Thyroid gland (tissue), 4 donors: ENCODE results near the gene HEXD.

ENCODE experiments used
- POLR2A ChIP-seq, 2 donors: fragments of 450-650 bp; IDR thresholded peaks; one replicate each; pipeline ENCODE4 v1.6.1; 2017; ENCODE audit warnings: antibody characterized with exemption in 2 of 2, mild to moderate bottlenecking in 2 of 2, moderate library complexity in 1 of 2
- TF ChIP-seq, protein P1 (sequence below), 6 experiments: fragments of 200-600 bp in 3 of 6; fragments of 450-650 bp in 3 of 6; sonication (generic) in 3 of 6; IDR thresholded peaks; one replicate each; pipeline ENCODE4 v1.5.1; 2016 to 2019; ENCODE audit warnings: antibody characterized with exemption in 6 of 6, mild to moderate bottlenecking in 2 of 6, inconsistent platforms in 1 of 6, moderate library complexity in 1 of 6

DNA sequence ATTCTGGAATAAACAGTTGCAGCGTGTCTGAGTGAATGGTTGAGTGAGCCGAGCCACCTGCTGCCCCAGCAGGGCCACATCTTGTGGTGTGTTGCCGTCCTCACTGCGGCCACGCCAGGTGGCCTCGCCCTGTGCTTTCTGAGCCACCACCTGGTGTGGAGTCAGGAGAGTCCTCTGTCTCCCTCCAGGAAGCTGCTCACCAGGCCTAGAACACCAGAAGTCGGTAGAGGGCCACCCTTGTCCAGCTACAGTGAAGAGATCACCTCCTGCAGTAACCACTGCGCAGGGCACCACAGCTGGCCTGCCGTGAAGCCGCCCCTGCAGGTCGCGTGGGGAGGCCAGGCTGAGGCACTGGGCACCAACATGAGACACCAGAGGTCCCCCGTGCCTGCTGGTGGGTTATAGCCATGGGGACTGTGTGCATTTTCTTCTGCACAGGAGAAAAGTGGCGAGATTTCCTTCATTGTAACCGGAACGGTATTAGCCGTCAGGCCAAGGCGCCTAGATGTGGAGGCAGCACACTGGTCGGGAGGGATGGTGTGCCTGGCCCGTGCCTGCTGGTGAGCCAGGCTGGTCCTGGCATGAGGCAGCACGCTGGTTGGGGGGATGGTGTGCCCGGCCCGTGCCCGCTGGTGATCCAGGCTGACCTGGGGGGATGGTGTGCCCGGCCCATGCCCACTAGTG lies 72.5 kb downstream of the HEXD start:
- TF ChIP-seq POLR2A (IDR thresholded peaks at IDR 0.05) = no peak
- TF ChIP-seq, protein P1, sequence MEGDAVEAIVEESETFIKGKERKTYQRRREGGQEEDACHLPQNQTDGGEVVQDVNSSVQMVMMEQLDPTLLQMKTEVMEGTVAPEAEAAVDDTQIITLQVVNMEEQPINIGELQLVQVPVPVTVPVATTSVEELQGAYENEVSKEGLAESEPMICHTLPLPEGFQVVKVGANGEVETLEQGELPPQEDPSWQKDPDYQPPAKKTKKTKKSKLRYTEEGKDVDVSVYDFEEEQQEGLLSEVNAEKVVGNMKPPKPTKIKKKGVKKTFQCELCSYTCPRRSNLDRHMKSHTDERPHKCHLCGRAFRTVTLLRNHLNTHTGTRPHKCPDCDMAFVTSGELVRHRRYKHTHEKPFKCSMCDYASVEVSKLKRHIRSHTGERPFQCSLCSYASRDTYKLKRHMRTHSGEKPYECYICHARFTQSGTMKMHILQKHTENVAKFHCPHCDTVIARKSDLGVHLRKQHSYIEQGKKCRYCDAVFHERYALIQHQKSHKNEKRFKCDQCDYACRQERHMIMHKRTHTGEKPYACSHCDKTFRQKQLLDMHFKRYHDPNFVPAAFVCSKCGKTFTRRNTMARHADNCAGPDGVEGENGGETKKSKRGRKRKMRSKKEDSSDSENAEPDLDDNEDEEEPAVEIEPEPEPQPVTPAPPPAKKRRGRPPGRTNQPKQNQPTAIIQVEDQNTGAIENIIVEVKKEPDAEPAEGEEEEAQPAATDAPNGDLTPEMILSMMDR (IDR thresholded peaks at IDR 0.05) = no peak
